GM19035 (cell line): ENCODE results near the gene PRKAG2.
"Not testable (repeated sequence)": the region's sequence is repeated elsewhere in the genome, so short reads cannot be mapped to it uniquely, and the experiment has no call there.

Source experiments
- ATAC-seq: cut with Tn5 transposase; IDR thresholded peaks from one replicate; pipeline ENCODE4 v1.9.1; 2021; ENCODE audit not compliant: unreplicated experiment

The PRKAG2 gene

DNA sequence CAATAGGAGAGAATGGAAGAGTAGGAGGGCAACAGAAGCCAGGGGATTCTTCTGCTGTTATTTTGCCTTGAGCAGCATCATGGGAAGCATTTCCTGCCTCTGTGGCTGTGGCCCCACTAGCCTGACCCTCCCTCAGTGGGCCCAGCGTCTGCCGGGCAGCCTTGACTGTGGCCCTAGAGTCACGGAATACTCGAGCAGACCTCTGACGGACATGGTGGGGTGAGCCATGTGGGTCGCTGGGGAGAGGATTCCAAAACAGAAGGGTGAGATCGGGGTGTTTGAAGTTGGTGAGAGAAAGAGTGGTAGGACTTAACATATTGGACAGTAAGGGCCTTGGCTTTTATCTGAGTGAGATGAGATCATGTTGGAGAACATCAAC, 8.3 kb upstream of the PRKAG2 start:
- ATAC-seq = no peak

DNA sequence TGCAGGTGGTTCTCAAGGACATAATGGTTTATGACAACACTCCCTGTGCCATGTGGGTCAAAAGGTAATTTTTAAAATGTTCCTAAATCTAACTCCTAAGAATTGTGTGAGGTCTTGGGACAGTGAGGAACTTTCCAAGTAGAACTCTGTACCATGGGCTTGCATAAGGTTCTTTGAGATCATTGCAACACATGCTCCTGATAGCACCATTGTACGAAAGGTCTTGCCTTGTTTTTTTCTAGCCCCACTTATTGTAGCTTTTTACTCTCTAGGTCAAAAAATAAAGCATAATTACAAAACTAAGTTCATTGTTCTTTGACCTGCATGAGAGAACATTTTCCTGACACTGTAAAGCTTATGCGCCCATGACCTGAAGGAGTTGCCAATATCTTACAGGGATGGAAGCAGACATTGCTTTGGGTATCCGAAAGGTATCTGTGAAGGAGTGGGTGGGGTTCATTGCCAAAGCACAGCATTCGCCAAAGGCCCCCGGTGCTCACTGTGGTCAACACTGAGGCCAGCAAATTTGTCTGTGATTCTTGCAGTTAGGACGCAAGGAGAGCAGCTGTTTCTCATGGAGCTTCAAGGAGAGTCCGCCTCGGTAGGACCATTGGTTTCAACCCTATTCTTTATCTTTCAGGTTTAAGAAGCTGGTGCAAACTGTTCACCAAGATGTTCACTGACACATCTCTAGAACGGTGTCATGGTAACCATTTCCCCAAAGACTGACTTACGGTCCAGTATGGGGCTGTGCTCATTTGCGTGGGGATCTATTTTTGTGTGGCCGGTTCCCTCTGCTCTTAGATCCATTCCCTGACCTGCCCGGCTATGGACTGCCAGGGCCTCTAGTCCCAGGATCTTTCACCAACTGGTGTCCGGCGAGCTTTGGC, 7.6 kb upstream of the PRKAG2 start:
- peak; percentile 81 for ATAC-seq

DNA sequence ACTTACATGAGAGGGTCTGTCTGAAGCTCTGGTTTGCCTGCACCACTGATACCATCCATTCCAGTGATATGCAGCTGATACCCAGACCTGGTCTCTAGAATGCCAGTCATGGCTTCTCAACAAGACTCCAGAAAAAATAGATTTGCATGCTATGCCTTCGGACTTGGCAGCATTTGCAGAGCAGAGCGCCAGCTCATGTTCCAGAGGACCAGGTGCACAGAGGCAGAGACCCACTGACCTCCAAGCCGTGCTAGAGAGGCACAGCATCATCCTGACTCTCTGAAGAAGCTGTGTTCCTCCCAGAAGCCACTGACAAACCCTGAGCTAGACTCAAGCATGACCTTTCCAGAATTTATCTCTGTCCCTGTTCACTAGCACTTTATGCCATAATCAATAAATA, 6.9 kb upstream of the PRKAG2 start:
- ATAC-seq = no peak

- no peak for ATAC-seq
These were observed 5.8 kb upstream of the PRKAG2 start for GRCh38 chr7:151882734-151883133.

DNA sequence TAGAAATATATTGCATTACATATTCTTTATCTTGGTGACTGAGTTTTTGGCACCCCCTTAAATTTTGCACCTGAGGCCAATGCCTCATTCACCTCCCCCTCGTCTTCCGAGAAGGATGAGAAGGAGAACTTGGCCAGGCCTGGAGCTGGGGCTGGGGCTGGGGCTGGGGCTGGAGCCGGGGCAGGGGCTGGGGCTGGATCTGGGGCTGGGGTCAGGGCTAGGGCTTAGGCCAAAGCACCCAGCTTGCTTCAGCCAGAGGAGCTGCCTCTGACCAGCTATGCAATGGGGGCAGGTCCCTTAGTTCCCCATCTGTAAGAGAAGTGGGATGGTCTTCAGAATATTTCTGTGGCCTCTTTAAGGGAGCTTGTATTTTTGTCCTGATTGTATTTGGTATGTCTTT, 3.8 kb upstream of the PRKAG2 start:
- no peak for ATAC-seq

DNA sequence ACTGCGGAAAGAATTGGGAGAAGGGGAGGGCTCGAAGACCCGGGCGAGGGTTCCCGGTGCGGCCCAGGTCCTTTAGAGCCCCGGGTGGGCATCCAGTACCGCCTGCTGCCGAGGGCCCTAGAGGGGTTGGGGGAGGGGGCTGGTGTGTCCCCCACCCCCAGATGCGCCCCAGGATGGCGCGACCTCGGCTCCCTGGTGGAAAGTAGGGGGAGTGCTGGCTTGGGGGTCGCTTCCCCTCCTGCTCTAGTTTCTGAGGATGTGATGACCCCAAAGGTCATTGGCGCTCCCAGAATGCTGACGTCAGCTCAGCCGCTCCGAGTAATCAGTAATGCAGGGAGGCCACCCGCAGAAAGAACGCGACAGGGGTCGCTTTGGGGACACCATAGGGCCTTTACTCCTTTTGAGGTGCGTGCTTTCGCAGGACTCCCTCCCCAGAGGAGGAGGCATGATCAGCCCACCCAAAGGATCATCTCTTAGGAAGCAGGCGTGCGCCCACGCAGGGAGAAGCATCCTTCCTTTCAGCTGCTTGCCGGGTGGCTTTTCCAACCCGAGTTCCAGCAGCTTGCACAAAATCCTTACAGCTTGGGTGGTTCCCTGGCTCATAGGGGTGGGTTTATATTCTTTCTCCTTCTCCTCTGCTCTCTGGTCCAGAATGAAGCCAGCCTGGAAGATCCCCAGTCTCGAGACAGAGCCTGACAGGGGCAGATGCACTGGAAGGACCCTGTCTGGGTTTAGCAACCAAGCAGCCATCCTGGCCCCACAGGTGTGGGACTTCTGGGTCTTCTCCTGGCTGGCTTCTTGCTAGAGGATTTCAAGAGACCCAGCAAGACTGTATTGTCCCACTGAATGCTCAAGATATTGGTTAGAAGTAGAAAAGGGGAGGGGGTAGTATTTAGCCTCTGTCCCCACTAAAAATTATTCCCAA, 1.3 kb upstream of the PRKAG2 start:
- ATAC-seq = no peak

DNA sequence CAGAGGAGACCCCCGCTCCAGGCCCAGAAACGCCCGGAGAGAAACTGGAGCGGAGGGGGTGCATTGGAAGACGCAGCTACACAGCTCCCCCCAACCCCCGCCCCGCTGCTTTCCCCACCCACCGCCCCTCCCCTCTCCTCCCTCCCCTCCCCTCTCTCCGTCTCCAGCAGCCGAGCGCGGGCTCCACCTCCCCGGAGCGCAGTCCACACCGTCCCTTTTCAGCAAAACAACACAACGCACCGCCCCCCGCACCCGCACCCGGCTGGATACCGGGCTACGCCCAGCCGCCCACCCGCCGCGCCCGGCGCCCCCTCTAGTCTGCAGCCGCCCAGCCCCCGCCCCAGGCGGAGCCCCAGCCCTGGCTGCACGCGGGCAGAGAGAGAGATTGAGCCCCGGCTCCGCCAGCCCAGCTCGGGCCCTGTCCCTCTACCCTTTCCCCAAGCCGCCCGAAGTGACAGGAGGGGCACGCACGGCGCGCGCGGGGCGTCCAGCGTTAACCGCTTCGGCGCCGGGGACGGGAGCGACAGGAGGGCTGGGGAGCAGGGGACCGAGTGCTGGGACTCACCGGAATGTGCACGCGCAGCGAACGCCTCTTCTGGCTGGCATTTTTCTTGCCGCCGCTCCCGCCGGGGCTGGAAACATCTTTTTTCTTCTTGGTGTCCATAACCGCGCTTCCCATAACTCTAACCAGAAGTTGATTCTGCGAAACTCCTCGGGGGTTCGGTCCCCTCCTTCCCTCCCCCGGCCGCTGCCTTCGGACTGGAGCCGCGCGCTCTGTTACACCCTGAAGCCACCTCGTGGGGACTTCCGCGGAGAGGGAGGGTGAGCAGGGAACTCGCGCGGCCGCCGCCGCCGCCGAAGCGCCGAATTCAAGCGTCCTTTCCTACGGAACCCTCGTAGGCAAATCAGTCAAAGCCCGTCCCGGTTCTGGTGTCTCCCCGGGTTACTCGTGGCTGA, 695 bp downstream of the PRKAG2 start:
- peak; percentile 44 for ATAC-seq

DNA sequence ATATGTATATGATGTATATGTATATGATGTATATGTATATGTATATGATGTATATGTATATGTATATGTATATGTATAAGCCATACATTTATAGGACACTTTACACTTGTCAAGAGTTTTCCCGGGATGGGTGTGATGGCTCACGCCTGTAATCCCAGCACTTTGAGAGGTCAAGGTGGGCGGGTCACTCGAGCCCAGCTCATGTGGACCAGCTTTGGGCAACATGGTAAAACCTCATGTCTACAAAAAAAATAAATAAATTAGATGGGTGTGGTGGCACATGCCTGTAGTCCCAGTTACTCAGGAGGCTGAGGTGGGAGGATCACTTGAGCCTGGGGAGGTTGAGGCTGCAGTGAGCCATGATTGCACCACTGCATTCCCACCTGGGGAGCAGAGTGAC, 2.4 kb downstream of the PRKAG2 start:
- ATAC-seq = not testable (repeated sequence)

DNA sequence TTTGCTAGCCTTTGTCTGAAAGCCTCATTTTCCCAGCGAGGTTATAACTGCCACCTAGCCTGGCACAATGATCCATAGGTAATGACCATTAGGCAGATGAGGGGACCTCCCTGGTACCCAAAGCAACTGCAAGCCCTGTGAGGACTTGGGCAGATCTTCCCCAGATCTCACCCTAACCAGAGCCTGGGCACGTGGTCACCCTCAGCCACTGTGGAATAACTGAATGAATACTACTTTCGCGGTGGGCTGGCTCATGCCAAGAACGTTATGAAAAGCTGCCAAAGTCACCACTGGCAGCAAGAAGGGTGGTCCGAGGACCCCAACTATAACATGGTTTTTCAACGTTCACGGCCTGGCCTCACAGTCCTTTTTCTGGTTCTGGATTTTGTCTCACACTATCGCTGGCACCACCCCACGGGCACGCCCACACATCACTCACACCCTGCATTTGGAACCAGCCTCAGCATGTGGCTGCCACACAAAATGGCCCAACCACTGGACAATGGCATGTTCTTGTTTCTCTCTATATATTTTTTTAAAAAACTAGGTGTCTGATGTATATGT, 3.4 kb downstream of the PRKAG2 start:
- ATAC-seq = no peak

- no peak for ATAC-seq
These were observed 4.1 kb downstream of the PRKAG2 start for GRCh38 chr7:151872531-151873401.

- no peak for ATAC-seq
These were observed 5.0 kb downstream of the PRKAG2 start for GRCh38 chr7:151871904-151872303.

- ATAC-seq = no peak
These were observed 5.7 kb downstream of the PRKAG2 start for GRCh38 chr7:151871189-151871735.

DNA sequence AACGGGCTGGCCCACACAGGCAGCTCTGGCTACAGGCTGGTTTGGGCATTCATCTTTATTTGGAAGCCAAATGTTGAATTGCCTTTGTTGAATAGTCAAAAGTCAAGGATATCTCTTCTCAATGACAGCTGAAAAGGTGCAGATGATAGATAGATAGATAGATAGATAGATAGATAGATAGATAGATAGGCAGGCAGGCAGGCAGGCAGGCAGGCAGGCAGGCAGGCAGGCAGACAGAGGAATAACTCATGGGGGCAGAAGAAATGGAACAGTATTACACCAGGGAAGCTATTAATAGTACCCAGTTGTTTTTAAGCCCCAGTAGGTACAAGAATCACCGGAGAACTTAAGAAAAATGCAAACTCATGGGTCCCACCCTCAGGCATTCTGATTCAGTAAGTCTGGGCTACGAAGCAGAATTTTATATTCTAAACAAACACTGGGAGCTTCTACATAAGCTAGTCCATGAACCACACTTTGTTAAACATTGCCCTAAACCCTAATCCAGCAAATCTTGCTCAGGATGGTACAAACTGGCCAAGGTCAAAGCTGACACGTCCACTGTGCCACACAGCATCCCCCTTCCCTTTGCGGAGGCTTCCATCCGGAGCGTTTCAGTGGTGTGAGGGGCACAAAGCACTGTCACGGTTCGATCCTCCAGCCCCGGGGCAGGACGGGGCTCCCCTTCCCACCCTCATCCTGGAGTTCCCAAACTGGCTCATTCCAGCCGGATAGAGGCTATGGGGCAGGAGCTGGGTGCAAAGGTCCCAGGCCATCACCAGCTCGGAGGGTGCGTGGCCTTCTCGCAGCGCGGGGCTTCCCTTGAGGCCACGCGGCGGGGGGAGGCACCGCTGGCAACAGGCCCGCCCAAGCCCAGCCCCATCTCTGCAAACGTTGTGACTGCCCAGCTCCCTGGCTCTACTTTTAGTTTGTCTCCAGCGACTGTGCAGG, 6.7 kb downstream of the PRKAG2 start:
- no peak for ATAC-seq

DNA sequence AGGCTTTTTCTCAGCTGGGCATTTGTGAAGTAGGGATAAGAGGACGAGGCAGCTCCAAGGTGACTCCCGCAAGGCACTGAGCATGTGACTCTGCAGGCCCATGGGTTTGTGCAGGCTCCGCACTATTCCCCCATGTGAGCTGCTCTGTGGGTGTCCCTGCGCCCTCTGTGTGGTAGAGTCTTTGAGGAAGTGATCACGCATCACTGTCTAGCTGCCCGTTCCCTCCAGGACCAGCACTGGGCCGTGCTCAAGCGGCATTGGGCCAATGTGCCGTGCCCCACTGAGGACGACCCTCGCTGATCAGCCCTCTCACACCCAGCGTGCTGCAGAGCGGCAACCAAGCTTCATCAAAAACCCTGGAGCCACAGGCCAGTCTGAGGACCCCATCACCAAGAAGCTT, 7.5 kb downstream of the PRKAG2 start:
- ATAC-seq = no peak

DNA sequence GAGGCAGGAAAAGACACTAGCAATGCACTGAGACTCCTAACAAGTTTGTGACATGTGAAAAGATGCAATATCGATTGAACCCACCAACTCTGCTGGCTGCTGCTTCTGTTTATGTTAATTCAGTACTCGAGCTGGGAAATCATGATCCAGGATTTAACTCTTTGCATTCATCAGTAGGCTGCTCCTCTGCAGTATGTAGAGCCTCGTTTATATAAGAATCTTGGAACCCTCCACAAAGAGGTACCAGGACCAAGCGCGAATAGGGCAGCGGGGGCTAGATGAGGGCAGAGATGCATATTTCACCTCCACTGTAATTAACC, 7.8 kb downstream of the PRKAG2 start:
- ATAC-seq = no peak

DNA sequence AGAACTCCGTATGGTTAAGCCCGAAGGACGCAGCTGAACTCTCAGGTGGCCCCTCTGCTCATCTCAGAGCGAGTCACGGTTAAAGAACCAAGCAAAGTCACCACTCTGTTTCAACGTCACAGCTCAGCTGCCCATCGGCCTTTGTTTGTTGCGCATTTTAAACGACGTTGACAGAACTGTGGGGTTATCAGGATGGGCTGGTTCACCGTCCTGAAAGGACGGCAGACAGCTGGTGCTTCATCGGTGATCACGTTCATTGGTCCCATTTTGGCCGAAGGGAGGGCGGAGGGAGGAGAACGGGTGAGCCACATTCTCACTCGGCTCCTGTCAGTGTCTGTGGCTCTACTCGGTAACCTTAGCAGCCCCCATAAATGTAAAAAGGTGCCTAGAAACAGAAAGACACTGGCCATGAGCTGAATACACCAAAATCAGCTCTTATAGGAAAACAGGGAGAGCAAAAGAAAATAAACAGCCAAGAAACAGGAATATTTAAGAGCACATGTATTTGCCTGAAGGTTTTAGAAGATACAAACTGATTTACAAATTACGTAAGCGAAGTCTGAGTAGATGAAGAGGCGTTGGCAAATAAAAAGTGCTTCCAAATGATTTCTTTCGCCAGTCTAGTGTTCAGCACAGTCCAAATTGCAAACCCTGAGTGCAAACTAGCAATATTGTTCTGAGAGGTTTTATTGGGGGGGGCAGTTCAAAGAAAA, 8.4 kb downstream of the PRKAG2 start:
- no peak for ATAC-seq

DNA sequence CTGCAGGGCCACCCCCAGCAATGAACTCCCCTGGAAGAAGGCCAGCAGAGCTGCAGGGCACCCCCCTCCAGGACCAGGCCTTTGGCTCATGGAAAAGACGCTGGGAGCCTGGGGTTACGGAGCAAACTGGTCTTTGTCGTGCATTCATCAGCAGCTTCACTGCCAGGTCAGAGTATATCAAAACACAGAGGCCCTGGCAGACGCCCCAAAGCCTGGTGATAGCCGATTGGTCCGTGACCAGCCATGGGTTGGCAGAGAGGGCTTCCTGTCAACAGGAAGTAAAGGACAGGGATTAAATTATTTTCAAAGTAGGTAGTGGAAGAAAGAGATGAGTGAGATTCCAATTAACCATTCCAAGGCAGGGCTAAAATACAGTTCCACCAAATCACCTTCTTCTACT, 9.0 kb downstream of the PRKAG2 start:
- no peak for ATAC-seq
